Renal pelvis (tissue), 12 donors: ENCODE data around the gene NDUFB6. TPM values are rescaled to one million over a fixed set of nuclear protein-coding genes. Genes with fewer than 3 reads are reported as not detected.
"Not testable (repeated sequence)": the region's sequence is repeated elsewhere in the genome, so short reads cannot be mapped to it uniquely, and the experiment has no call there.

ENCODE experiments used
- DNase-seq: peaks from one replicate; pipeline ENCODE4 v3.0.0-alpha.2; 2013
- long read RNA-seq, 16 experiments: transcript quantifications; one replicate each; lab custom pipeline, GENCODE V29; 2026
- polyA plus RNA-seq, 3 donors: library from polyadenylated mRNA; unstranded; fragments of 120-200 nt; gene quantifications; one replicate each; pipeline ENCODE4 v1.2.1, GENCODE V29; 2013; ENCODE audit not compliant: insufficient read length in 3 of 3

The NDUFB6 gene
- polyA plus RNA-seq = 10 to 100 TPM; 62.8 to 82.8 (median 78.4) TPM
- long read RNA-seq, donor 1, transcript NDUFB6-203 (4 exons, 1,366 nt) = major isoform, 144 of 163 reads
- long read RNA-seq, donor 1, transcript NDUFB6-201 (3 exons, 666 nt) = minor isoform, 6 of 163 reads
- long read RNA-seq, donor 1, partial matches to known transcripts = 7 of 163 reads
- long read RNA-seq, donor 1, other reads (novel, unspliced or antisense) = 5 of 163 reads
- long read RNA-seq, donor 2, transcript NDUFB6-203 (4 exons, 1,366 nt) = major isoform, 143 of 159 reads
- long read RNA-seq, donor 2, partial matches to known transcripts = 5 of 159 reads
- long read RNA-seq, donor 2, other reads (novel, unspliced or antisense) = 6 of 159 reads
- long read RNA-seq, donor 3, transcript NDUFB6-203 (4 exons, 1,366 nt) = major isoform, 126 of 139 reads
- long read RNA-seq, donor 3, partial matches to known transcripts = 9 of 139 reads
- long read RNA-seq, donor 3, other reads (novel, unspliced or antisense) = 0 of 139 reads
- long read RNA-seq, donor 4, transcript NDUFB6-201 (3 exons, 666 nt) = minor isoform, 6 of 196 reads
- long read RNA-seq, donor 4, transcript NDUFB6-203 (4 exons, 1,366 nt) = major isoform, 181 of 196 reads
- long read RNA-seq, donor 4, partial matches to known transcripts = 0 of 196 reads
- long read RNA-seq, donor 4, other reads (novel, unspliced or antisense) = 7 of 196 reads
- long read RNA-seq, donor 5, transcript NDUFB6-203 (4 exons, 1,366 nt) = major isoform, 121 of 129 reads
- long read RNA-seq, donor 5, transcript NDUFB6-201 (3 exons, 666 nt) = minor isoform, 5 of 129 reads
- long read RNA-seq, donor 5, partial matches to known transcripts = 0 of 129 reads
- long read RNA-seq, donor 5, other reads (novel, unspliced or antisense) = 0 of 129 reads
- long read RNA-seq, donor 6, transcript NDUFB6-203 (4 exons, 1,366 nt) = major isoform, 123 of 151 reads
- long read RNA-seq, donor 6, partial matches to known transcripts = 19 of 151 reads
- long read RNA-seq, donor 6, other reads (novel, unspliced or antisense) = 5 of 151 reads
- long read RNA-seq, donor 7, transcript NDUFB6-203 (4 exons, 1,366 nt) = major isoform, 191 of 198 reads
- long read RNA-seq, donor 7, partial matches to known transcripts = 0 of 198 reads
- long read RNA-seq, donor 7, other reads (novel, unspliced or antisense) = 0 of 198 reads
- long read RNA-seq, donor 8, transcript NDUFB6-203 (4 exons, 1,366 nt) = major isoform, 52 of 53 reads
- long read RNA-seq, donor 8, partial matches to known transcripts = 0 of 53 reads
- long read RNA-seq, donor 8, other reads (novel, unspliced or antisense) = 0 of 53 reads
- long read RNA-seq, donor 9, transcript NDUFB6-203 (4 exons, 1,366 nt) = major isoform, 173 of 186 reads
- long read RNA-seq, donor 9, transcript NDUFB6-201 (3 exons, 666 nt) = minor isoform, 5 of 186 reads
- long read RNA-seq, donor 9, partial matches to known transcripts = 0 of 186 reads
- long read RNA-seq, donor 9, other reads (novel, unspliced or antisense) = 5 of 186 reads
- long read RNA-seq, donor 10, transcript NDUFB6-203 (4 exons, 1,366 nt) = major isoform, 130 of 141 reads
- long read RNA-seq, donor 10, partial matches to known transcripts = 0 of 141 reads
- long read RNA-seq, donor 10, other reads (novel, unspliced or antisense) = 6 of 141 reads
- long read RNA-seq, donor 11, transcript NDUFB6-203 (4 exons, 1,366 nt) = major isoform, 109 of 114 reads
- long read RNA-seq, donor 11, partial matches to known transcripts = 0 of 114 reads
- long read RNA-seq, donor 11, other reads (novel, unspliced or antisense) = 0 of 114 reads
- long read RNA-seq, donor 12, transcript NDUFB6-201 (3 exons, 666 nt) = minor isoform, 5 of 192 reads
- long read RNA-seq, donor 12, transcript NDUFB6-203 (4 exons, 1,366 nt) = major isoform, 174 of 192 reads
- long read RNA-seq, donor 12, partial matches to known transcripts = 6 of 192 reads
- long read RNA-seq, donor 12, other reads (novel, unspliced or antisense) = 7 of 192 reads
- long read RNA-seq, donor 13, transcript NDUFB6-203 (4 exons, 1,366 nt) = major isoform, 77 of 81 reads
- long read RNA-seq, donor 13, partial matches to known transcripts = 0 of 81 reads
- long read RNA-seq, donor 13, other reads (novel, unspliced or antisense) = 0 of 81 reads
- long read RNA-seq, donor 14 = 0 reads
- long read RNA-seq, donor 15, transcript NDUFB6-203 (4 exons, 1,366 nt) = major isoform, 169 of 183 reads
- long read RNA-seq, donor 15, transcript NDUFB6-201 (3 exons, 666 nt) = minor isoform, 6 of 183 reads
- long read RNA-seq, donor 15, partial matches to known transcripts = 0 of 183 reads
- long read RNA-seq, donor 15, other reads (novel, unspliced or antisense) = 7 of 183 reads
- long read RNA-seq, donor 16, transcript NDUFB6-203 (4 exons, 1,366 nt) = major isoform, 185 of 201 reads
- long read RNA-seq, donor 16, transcript NDUFB6-201 (3 exons, 666 nt) = minor isoform, 8 of 201 reads
- long read RNA-seq, donor 16, partial matches to known transcripts = 0 of 201 reads
- long read RNA-seq, donor 16, other reads (novel, unspliced or antisense) = 5 of 201 reads

DNA sequence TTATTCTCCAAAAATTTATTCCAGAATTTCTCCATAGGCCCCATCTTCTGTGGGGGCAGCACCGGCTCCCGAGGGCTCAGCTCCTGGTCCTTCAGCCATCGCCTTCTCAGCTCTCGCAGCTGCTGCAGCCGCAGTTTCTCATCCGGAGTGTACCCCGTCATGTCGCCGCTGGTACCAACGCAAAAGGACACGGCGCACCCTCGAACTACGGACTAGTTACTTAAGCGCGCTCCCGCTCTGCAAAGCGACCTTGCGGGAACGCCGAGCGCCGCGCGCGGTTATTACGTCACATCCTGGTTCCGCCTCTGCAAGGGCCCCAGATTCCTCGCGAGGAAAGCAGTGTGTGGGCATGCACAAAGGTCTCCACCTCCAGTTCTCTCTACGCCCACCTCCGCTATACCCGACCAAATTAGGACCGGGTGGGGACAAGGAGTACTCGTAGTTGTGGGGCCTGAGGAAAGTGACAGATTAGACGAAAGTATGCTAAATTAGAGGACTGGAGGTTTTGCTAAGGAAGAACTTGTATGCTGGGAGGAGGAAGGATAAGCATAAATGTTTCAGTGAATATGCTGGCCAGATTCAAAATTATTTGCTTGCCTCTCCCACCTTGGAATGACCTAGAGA lies at the start of gene NDUFB6:
TSS of gene NDUFB6 (minus strand) at position 260 of the 624 bp plus-strand sequence. CDS start at position 161, 99 bp downstream.
- DNase-seq = peak; percentile 94

DNA sequence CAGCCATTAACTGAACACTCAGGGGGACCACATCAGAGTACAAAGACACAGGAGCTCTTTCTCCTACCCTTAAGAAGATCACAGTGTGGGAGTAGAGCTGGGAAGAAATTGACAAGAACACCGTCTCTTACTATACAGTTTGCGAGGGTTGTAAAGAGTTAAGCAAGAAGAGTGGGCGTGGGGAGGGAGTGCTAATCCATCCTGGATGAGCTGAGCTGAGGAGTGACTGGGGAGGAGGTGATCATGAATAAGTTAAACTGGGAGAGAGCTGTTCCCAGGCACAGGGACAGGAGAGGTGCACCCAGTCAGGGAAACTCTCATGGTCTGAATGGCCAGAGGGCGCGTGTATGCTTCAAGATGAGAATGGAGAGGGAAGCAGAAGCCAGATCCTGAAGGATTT lies 45.3 kb upstream of the NDUFB6 start:
- DNase-seq = no peak

DNA sequence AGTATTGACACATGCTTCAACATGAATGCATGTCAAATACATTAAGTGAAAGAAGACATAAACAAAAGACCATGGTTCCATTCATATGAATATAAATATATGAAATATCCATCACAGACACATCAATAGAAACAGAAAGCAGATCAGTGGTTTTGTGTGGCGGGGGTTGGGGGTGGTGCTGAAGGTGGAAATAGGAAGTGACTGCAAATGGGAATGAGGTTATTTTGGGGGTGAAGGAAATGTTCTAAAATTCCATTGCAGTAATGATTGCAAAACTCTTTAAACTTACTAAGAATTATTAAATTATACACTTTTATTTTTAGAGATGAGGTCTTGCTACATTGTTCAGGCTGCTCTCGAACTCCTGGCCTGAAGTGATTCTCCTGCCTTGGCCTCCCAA lies 33.9 kb upstream of the NDUFB6 start:
- no peak for DNase-seq

DNA sequence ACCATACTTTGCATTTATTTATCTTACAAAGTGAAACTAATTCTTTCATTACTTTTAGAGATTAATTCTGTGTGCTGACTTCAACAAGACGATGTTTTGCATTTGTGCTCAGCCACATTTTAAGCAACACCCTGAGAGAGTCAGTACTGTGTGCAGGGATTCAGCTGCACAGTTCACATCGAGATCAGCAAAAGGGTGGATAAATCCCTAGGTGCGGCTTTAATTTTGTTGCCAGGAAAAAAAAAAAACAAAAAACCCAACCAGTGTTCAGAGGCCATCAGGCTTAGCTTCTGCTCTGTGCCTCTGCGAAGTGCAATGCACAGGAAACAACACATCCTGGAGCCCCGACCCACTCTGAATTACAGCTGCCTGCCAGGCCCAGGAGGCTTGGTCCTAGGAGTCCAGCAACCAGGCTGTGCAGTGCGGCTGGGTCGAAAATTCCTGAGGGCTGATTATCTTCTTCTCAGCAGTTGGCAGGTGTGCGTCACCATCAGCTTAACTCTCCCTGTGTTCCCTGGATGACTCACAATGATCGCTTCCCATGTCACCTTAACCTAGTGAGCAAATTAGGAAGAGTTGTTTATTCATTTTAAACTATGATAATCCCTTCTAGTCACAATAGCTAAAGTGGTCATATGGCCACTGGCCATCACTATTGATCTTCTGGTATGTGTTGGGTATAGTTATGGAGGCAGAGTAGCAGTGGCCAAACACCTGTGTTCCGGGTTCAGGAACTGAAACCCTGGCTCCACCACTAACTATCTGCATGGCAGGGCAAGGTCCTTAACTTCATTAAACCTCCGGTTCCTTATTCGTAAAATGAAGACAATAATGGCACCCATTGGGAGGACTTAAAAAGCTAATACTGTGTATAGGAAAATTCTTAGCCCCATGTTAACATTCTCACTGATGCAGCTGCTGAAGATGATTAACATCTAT lies 31.2 kb upstream of the NDUFB6 start:
- no peak for DNase-seq

DNA sequence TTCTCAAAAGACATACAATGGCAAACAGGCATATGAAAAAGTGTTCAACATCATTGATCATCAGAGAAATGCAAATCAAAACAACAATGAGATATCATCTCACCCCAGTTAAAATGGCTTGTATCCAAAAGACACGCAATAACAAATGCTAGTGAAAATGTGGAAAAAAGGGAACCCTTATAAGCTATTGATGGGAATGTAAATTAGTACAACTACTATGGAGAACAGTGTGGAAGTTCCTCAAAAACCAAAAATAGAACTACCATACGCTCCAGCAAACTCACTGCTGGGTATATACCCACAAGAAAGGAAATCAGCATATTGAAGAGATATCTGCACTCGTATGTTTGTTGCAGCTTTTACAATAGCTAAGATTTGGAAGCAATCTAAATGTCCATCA lies 26.1 kb upstream of the NDUFB6 start:
- not testable (repeated sequence) for DNase-seq

DNA sequence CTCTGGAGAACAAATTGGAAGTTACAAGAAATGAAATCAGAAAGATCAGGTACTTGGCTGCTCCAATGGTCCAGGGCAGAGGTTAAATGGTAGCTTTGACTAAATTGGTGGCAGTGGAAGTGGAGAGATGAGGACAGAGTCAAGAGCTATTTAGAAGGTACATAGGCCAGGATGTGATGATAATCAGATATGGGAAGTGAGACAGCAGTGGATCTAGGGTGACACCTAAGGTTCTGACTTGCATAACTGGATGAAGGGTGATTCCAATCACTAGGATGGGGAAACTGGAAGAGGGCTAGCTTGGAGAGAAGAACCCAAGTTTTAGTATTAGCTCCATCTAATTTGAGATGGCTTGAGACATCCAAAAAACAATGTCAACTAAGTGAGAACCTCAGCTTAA lies 24.0 kb upstream of the NDUFB6 start:
- DNase-seq = no peak

DNA sequence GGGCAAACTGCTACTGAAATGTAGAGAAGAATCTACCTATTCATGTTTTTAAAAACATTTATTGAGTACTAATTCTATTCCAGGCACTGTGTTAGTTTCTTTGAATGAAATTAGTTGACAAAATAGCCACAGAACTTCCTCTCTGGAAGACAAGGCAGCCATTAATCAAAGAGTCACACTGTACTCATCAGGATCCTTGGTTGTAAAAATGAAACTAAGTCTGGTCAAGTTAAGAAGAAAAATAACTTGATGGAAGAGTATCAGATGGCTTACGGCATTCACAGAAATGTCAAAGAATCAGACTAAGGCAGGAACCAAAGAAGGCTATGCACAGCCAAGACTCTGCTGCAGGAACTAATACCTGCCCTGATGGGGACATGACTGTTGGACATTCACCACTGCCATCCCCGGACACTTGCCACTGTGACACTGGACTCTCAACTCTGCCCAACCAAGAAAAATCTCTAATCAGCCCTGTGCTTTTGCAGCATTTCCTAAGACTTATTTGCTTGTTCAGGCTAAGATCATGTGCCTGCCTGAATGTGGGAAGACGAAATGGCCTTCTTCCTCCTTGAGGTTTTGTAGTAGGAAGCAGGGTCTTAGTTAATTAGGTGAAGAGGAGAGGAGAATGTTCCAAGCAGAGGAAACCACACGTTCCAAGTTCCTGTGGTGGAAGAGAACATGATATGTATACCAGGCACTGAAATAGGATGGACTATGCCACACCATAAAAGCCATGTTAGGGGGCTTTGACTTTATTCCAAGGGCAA lies 23.3 kb upstream of the NDUFB6 start:
- DNase-seq = no peak

DNA sequence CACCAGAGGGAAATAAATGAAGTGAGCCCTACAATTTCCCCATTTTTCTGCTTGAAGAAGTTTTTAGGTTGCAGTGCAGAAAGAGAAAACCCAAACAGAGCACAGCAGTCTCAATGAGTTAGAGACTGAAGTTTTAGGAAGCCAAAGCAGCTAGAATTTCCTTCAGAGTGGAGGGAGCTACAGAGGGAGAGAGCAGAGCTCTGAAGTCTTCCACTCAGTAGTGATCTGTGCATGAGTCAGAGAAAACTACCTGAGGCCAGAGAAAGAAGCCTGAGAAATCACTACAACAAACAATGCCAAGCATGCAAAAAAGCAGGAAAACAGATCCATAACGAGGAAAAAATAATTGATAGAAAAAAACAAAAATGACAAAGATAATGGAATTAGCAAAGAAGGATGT lies 17.9 kb upstream of the NDUFB6 start:
- DNase-seq = no peak

DNA sequence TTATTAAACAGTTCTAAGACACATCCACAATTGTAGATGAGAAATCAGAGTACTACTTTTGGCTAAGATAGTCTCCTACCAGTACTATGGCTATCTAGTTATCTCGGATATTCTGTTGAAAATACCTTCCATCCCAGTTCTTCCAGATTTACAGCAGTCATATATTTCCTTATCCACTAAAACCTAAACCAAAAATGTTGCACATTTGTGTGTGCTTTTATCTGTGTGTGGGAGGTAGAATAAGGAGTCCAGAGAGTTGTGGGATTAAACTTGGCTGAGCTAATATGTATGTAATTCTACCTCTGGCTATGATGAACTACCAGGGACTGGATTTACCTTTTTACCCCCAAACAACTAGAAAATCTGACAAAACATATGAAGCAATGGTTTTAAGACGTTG lies 17.5 kb upstream of the NDUFB6 start:
- no peak for DNase-seq

DNA sequence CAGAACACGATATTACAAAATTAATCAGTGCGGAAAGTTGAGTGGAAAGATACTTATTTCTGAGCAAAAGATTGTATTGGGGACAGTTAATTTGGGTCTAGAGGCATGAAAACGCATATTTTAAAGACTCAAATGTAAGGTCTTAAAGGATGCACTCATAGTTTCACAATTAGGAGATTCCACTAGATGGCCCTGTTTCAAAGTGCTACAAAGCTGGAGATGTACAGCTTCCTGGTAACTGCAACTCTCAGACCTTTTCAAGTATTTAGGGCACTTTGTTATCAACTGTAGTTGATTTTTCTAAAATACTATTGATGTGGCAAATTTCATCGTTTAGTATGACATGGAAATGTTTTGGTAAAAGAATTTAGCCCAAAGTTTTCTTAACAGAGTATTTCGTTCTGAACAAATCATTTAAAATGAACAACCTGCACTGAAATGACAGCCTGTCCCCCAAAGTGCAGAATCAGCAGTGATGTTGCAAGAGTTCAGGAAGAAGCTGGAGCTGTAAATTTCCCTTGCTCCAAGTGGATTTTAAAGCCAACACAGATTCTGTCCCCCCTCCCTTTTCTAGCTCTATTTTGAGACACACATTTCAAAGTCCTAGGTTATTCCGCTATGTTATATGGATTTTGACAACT lies 16.2 kb upstream of the NDUFB6 start:
- DNase-seq = peak; percentile 36

DNA sequence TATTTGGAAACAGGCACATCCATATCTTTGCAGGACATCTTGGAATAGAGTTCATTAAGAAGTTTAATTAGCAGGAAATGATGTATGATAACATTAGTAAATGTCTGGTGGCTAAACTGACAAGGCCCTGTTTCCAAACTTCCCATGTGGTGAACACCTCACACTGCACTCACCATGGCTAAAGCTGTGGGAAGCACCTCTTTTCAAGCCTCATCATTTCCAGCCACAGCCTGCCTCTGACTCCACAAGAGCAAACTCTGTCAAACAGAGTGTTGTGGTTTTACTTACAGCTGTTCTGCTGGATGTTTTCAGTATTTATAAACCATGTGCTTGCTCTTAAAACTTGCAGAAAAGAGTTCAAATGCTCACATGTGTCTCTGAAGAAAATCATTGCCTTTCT lies 14.9 kb upstream of the NDUFB6 start:
- no peak for DNase-seq

DNA sequence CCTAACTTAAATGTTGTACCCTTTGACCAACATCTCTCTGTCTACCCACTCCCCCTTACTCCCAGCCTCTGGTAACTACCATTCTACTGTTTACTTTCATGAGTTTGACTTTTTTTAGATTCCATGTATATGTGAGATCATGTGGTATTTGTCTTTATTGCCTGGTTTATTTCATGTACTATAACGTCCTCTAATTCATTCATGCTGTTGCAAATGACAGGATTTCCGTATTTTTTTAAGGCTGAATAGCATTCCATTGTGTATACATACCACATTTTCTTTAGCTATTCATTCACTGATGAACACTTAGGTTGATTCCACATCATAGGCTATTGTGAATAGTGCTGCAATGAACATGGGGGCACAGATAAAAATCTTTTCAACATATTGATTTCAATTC lies 11.8 kb upstream of the NDUFB6 start:
- no peak for DNase-seq

DNA sequence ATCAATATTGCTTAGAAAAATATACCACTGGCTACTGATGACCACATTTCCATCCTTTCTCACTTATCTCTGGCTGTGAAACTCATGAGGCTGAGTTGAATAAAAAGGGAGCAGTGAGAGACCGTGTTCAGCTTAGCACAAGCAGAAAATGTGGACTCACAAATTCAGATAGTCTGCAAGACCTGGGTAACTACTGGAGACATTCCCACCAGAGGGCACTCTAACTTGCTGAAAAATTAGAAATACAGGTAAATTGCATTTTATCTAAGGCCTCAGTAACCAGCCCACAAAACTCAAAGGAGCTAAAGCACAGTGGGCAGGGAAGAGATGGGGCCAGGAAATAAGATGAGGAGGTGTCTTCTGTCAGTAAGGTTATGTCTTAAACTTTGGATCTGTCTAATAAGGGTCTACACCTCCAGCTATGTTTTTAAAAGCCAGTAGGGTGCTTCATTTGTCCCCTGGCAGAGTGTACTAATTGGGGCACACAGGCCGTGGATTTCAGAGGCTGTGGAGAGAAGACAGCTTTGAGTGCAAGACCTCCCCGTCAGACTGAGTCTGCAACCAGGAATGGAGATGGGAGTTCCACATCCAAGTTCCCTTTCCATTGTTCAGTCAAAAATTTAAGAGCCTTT lies 8.7 kb upstream of the NDUFB6 start:
- peak; percentile 70 for DNase-seq

DNA sequence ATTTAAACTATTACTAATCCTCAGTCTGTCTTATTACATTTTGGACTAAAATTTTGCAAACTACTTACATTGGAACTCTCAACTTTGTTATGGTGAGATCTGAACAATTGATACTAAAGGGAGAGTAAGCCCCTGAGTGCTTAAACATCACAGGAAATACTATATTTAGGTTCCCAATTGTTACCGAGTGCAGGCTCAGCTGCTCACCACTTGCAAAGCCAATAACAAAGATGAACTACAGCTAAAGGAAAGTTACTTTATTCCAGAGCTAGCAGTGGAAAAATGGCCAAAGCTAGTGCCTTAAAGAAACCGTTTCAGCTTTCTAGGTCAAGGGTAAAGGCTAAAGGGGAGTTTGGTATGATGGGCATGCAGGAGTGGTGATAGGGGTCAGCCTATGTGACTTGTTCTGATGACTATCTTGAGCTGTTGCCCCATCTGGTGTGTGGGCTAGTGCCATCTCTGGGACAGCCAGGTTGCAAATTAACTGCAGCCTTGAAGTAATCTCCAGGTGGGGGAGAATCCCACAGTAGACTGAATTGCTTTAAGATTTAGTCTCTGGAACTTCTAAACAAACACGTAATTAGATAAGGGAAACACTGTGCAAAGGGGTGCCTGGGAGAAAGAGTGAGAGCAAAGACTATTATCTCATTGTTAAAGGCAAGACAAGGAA lies 7.8 kb upstream of the NDUFB6 start:
- no peak for DNase-seq

DNA sequence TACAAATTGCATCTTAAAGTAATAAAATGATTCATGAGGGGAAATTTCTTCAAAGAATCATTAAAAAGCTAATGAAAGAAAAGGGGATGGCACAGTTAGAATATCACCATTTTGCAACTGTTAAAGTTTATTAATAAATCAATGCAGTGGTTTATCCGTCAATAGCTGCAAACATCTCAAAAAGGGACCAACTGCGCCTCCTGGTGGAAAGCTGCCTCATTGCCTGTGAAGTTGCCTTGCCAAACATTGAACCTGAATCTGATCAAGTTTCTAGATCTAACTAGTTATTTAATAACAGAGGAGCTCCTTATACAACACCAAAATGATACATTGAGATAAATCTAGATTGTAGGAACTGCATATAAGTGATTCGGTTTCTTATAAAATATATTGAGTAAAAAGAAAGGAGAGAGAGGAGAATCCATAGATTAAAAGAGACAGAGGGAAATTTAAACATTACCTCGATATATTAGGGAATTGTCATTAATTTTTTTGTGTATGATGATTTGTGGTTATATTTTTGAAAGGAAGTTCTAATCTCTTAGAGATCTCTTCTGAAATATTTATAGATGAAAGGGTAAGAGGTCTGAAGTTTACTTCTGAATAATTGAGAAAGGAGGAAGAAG lies 6.9 kb upstream of the NDUFB6 start:
- DNase-seq = peak; percentile 47
